AG04450 (cell line): ENCODE results near the gene ETV6. TPM values are rescaled to one million over a fixed set of nuclear protein-coding genes. Genes with fewer than 3 reads are reported as not detected.

Source experiments
- CTCF ChIA-PET: fragments of 300-600, 350-600 bp; formaldehyde crosslinking; extraction: SDS; loops from one replicate; lab custom pipeline; 2022; ENCODE audit warnings: antibody characterized with exemption, inconsistent platforms; lab: Charles Lee
- POLR2A ChIA-PET: fragments of 350-600 bp; formaldehyde crosslinking; extraction: SDS; loops from one replicate; lab custom pipeline; 2021; ENCODE audit warnings: antibody characterized with exemption, inconsistent platforms; lab: Yijun Ruan, JAX
- DNase-seq: peaks from one replicate; pipeline ENCODE4 v3.0.0-alpha.2; 2011; ENCODE audit warnings: low read depth, low spot score
- H3K27ac ChIP-seq: one replicate; pipeline ENCODE4 v1.5.1; 2012; ENCODE audit warnings: low read depth, low read length, control low read depth
- H3K27me3 ChIP-seq: one replicate; pipeline ENCODE4 v1.6.0; 2012; ENCODE audit warnings: low read length; ENCODE audit not compliant: control insufficient read depth, insufficient read depth
- H3K4me3 ChIP-seq: 2 replicates; pipeline ENCODE4 v1.5.1; 2011; ENCODE audit warnings: mild to moderate bottlenecking, low read depth, low read length, control low read depth
- H3K9me3 ChIP-seq: 2 replicates; pipeline ENCODE4 v1.5.1; 2012; ENCODE audit warnings: low read length; ENCODE audit not compliant: control insufficient read depth, insufficient read depth
- polyA plus RNA-seq: library from polyadenylated mRNA; depleted of rRNA; stranded (reverse); fragments of >200 nt; gene quantifications from 2 replicates; pipeline ENCODE4 v1.2.3, GENCODE V29; 2011
- TF ChIP-seq, protein P1 (sequence below): IDR thresholded peaks from 2 replicates; pipeline ENCODE4 v1.5.1; 2011; ENCODE audit warnings: low read depth, low read length, control low read depth, inconsistent platforms

The ETV6 gene
- polyA plus RNA-seq, 1 experiment: 7.9 TPM

DNA sequence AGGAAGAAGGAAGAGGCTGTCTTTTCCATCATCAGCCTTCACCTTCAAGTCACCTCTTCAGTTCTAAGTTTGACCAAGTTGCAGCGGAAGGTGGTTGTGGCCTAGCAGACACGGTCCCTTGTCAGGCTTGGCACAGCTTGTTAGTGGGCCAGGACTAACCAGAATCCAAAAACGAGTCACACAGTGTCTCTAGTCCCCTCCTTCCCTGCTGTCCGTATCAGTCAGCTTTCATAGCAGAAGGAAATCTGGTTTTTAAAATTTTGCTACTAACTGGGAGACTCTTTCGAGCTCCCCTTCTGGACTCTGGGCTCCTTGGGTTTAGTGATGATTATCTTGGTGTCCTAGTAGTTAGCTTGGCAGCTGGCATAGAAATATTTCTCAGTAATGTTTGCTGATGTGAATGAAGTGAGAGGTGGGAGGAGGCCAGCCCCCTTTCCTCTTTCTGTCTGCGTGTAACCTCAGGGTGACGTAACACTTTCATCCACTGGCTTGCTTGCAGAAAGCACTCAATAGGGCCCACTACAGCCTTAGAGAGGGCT lies 3.8 kb downstream of the ETV6 start:
- Histone ChIP-seq H3K27ac (peak overlapping the region; percentile 68), H3K27me3 (no peaks in the 10 kb centered on the region), H3K9me3 (no peaks in the 10 kb centered on the region), H3K4me3 (peak overlapping the region; percentile 97)
- ChIA-PET POLR2A (interaction anchor here (0.5 to 0.6 kb wide), 2 partner anchors 11 to 113 kb away, joined by 3 read pairs; no protein-coding TSS in a partner anchor), CTCF (interaction anchor here (1.1 to 1.3 kb wide), 3 partner anchors 35 to 380 kb away, joined by 3 to 6 read pairs (median 3); no protein-coding TSS in a partner anchor)
- TF ChIP-seq, protein P1, sequence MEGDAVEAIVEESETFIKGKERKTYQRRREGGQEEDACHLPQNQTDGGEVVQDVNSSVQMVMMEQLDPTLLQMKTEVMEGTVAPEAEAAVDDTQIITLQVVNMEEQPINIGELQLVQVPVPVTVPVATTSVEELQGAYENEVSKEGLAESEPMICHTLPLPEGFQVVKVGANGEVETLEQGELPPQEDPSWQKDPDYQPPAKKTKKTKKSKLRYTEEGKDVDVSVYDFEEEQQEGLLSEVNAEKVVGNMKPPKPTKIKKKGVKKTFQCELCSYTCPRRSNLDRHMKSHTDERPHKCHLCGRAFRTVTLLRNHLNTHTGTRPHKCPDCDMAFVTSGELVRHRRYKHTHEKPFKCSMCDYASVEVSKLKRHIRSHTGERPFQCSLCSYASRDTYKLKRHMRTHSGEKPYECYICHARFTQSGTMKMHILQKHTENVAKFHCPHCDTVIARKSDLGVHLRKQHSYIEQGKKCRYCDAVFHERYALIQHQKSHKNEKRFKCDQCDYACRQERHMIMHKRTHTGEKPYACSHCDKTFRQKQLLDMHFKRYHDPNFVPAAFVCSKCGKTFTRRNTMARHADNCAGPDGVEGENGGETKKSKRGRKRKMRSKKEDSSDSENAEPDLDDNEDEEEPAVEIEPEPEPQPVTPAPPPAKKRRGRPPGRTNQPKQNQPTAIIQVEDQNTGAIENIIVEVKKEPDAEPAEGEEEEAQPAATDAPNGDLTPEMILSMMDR: no peak
- no peak for DNase-seq

DNA sequence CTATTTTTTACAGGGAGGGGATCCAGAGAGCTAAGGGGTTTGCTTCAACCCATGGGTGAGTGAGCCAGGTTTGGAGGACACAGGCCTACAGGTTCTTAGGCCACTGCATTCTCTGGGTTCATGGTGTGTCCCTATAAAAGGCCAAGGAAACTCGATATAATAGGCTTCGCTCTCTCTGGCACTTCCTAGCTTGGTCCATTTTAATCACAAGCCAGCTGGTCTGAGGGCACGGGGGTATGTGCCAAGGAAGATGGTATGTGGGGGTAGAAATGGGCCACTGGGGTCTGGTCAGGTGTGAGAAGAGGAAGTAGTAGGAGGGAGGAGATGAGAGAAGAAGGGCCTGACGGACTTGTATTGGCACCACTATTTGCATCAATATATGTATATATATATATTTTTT lies 4.9 kb downstream of the ETV6 start:
- Histone ChIP-seq H3K9me3 (no peaks in the 10 kb centered on the region), H3K27ac (no peak overlapping the region), H3K4me3 (no peak overlapping the region), H3K27me3 (no peaks in the 10 kb centered on the region)
- TF ChIP-seq, protein P1: no peak
- ChIA-PET CTCF (no interaction called here), POLR2A (no interaction called here)
- no peak for DNase-seq

DNA sequence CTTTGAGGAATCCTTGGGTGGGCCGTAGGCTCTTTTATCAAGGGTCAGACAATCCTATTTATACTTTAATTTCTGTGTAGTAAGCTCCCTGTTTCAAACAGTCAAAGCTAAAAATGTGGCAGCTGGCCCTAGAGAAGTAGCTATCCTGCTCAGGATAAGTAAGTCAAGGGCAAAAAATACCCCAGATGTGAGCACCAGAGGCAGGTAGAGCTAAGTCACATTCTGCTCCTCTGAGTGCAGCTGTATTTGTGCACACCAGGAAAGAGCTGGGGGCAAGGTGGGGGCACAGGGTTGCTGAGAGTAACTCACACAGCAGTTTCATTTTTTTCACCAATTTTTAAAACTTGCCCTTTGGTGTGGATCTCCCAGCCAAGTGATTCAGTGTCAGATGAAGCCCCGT lies 5.3 kb downstream of the ETV6 start:
- DNase-seq: no peak
- TF ChIP-seq, protein P1: no peak
- H3K4me3 ChIP-seq: no peak overlapping the region
- no peak overlapping the region for H3K27ac ChIP-seq
- H3K9me3 ChIP-seq: no peaks in the 10 kb centered on the region
- CTCF ChIA-PET: interaction anchor here (0.5 to 1.9 kb wide), 4 partner anchors 73 to 383 kb away, joined by 3 to 6 read pairs (median 4); no protein-coding TSS in a partner anchor
- POLR2A ChIA-PET: no interaction called here
- no peaks in the 10 kb centered on the region for H3K27me3 ChIP-seq

DNA sequence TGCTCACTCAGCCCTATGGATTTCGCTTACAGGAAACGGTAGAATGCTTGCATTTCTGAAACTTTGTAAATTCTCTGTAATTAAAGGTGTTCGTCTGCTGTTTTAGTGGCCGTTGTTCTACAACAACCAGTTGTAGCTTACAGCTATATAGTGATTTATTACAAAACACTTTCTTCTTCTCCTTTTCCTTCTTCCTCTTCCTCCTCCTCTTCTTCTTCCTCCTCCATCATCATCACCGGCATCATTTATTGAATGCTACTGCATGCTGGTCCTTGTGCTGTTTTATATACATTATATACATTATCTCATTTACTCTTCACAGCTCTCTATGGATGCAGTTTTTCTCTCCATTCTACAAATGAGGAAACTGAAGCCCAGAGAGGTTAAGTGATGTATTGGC lies 6.4 kb downstream of the ETV6 start:
- H3K27ac ChIP-seq: no peak overlapping the region
- ChIA-PET CTCF (interaction anchor here (1.4 to 1.9 kb wide), 2 partner anchors 74 to 378 kb away, joined by 3 to 4 read pairs; no protein-coding TSS in a partner anchor), POLR2A (interaction anchor here (0.6 kb wide), 1 partner anchor 110 kb away, joined by 4 read pairs; no protein-coding TSS in a partner anchor)
- H3K27me3 ChIP-seq: no peaks in the 10 kb centered on the region
- H3K9me3 ChIP-seq: no peaks in the 10 kb centered on the region
- TF ChIP-seq, protein P1: no peak
- no peak overlapping the region for H3K4me3 ChIP-seq
- no peak for DNase-seq

DNA sequence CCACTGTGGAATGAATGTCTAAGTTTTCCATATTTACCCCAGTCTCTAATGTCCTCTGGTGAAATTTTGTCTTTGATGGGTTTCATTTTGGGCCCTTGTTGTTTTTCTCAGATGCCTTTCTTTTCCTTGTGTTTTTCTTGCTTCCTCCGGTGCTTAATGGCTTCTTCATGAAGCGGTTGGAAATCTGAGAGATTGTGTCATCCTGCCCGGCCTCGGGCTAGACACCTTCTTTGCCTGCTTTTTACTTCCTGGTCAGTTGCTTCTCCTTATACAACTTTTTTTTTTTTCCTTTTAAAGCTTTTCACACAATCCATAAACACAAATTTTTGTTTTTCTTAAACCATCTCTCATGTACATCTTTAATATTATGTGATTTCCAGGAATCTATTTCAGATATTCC lies 7.1 kb downstream of the ETV6 start:
- Histone ChIP-seq H3K27ac (no peak overlapping the region), H3K27me3 (no peaks in the 10 kb centered on the region), H3K4me3 (no peak overlapping the region), H3K9me3 (no peaks in the 10 kb centered on the region)
- DNase-seq: no peak
- POLR2A ChIA-PET: no interaction called here
- CTCF ChIA-PET: interaction anchor here (1.9 kb wide), 1 partner anchor 378 kb away, joined by 4 read pairs; no protein-coding TSS in a partner anchor
- TF ChIP-seq, protein P1: no peak
